GM12878 (cell line): ENCODE results near the gene IL6R. TPM values are rescaled to one million over a fixed set of nuclear protein-coding genes. Genes with fewer than 3 reads are reported as not detected.

Experiments used
- ASH2L ChIP-seq: fragments of 300-600, 200-600 bp; sonication (generic); IDR thresholded peaks from 2 replicates; pipeline ENCODE4 v1.6.1; 2017; ENCODE audit warnings: low read depth, mild to moderate bottlenecking, borderline replicate concordance
- ATF2 ChIP-seq: IDR thresholded peaks from 2 replicates; pipeline ENCODE4 v1.6.1; 2012; ENCODE audit warnings: low read length, inconsistent platforms
- CREM ChIP-seq: IDR thresholded peaks from 2 replicates; pipeline ENCODE4 v1.6.1; 2014; ENCODE audit warnings: antibody characterized with exemption, low read depth
- ESRRA ChIP-seq: IDR thresholded peaks from 2 replicates; pipeline ENCODE4 v1.6.1; 2012; ENCODE audit warnings: mild to moderate bottlenecking, low read length, improper control_type of control experiment
- IKZF1 ChIP-seq: fragments of 450-650 bp; conservative IDR thresholded peaks from 2 replicates; pipeline ENCODE4 v1.6.1; 2017; ENCODE audit warnings: antibody characterized with exemption, mild to moderate bottlenecking
- IKZF2 ChIP-seq, 2 experiments: fragments of 450-650 bp; IDR thresholded peaks; 2 replicates each; pipeline ENCODE4 v1.6.1; 2017; ENCODE audit warnings: mild to moderate bottlenecking in 2 of 2, moderate library complexity in 2 of 2
- NFYB ChIP-seq: IDR thresholded peaks from 2 replicates; pipeline ENCODE4 v1.6.1; 2011; ENCODE audit warnings: low read depth, mild to moderate bottlenecking, low read length, improper control_type of control experiment, moderate library complexity; ENCODE audit not compliant: insufficient read depth
- NR2F1 ChIP-seq: fragments of 450-650 bp; conservative IDR thresholded peaks from 2 replicates; pipeline ENCODE4 v1.6.1; 2017; ENCODE audit warnings: mild to moderate bottlenecking
- POU2F2 ChIP-seq: IDR thresholded peaks from 3 replicates; pipeline ENCODE4 v1.6.1; 2011; ENCODE audit warnings: low read depth, mild to moderate bottlenecking, low read length, borderline replicate concordance
- RB1 ChIP-seq: fragments of 450-650 bp; formaldehyde crosslinking; IDR thresholded peaks from 2 replicates; pipeline ENCODE4 v1.6.1; 2017; ENCODE audit warnings: mild to moderate bottlenecking, borderline replicate concordance
- REST ChIP-seq: IDR thresholded peaks from 2 replicates; pipeline ENCODE4 v1.6.1; 2012; ENCODE audit warnings: mild to moderate bottlenecking, low read depth, low read length
- SIX5 ChIP-seq: IDR thresholded peaks from 2 replicates; pipeline ENCODE4 v1.6.1; 2011; ENCODE audit warnings: mild to moderate bottlenecking, low read depth, low read length, moderate library complexity; ENCODE audit not compliant: severe bottlenecking
- SMAD5 ChIP-seq: IDR thresholded peaks from 2 replicates; pipeline ENCODE4 v1.6.1; 2016; ENCODE audit warnings: antibody characterized with exemption, low read depth
- SMC3 ChIP-seq: IDR thresholded peaks from 2 replicates; pipeline ENCODE4 v1.6.1; 2011; ENCODE audit warnings: low read length, improper control_type of control experiment, borderline replicate concordance
- TBL1XR1 ChIP-seq: IDR thresholded peaks from 2 replicates; pipeline ENCODE4 v1.6.1; 2012; ENCODE audit warnings: low read depth, low read length, improper control_type of control experiment
- ZNF207 ChIP-seq: fragments of 450-650 bp; IDR thresholded peaks from 2 replicates; pipeline ENCODE4 v1.6.1; 2014; ENCODE audit warnings: antibody characterized with exemption, mild to moderate bottlenecking, borderline replicate concordance
- polyA plus RNA-seq, 11 experiments: library from polyadenylated mRNA; depleted of rRNA in 4 of 11; unstranded in 6 of 11; stranded (reverse) in 5 of 11; fragments of >200 nt; fragmentation: Nextera tagmentation in 4 of 11; fragmentation: Illumina TruSeq in 1 of 11; extraction: Ambion mirVana in 4 of 11; extraction: Trizol in 1 of 11; gene quantifications; 1 replicate in 1 of 11; 2 replicates in 10 of 11; pipeline versions ENCODE4 v1.2.1 to v1.2.3, GENCODE V29; 2011 to 2016; ENCODE audit warnings: inconsistent platforms in 2 of 11, missing spikeins in 2 of 11, low read depth in 1 of 11
- total RNA-seq, 4 experiments: library from RNA; depleted of rRNA in 3 of 4; stranded (reverse); fragments of >200 nt in 3 of 4; fragmentation: Illumina TruSeq in 1 of 4; extraction: Trizol in 1 of 4; gene quantifications; 2 replicates each; pipeline versions ENCODE4 v1.2.1 to v1.2.3, GENCODE V29; 2013 to 2021
- TF ChIP-seq, protein P1 (sequence below): fragments of 450-650 bp; formaldehyde crosslinking; IDR thresholded peaks from 2 replicates; pipeline ENCODE4 v1.4.0; 2022; ENCODE audit warnings: mild to moderate bottlenecking, moderate library complexity
- TF ChIP-seq, protein P2 (sequence below): fragments of 450-650 bp; IDR thresholded peaks from 2 replicates; pipeline ENCODE4 v1.6.1; 2017; ENCODE audit warnings: borderline replicate concordance
- TF ChIP-seq, protein P3 (sequence below): IDR thresholded peaks from 2 replicates; pipeline ENCODE4 v1.6.1; 2011; ENCODE audit warnings: low read depth, mild to moderate bottlenecking, low read length, moderate library complexity, borderline replicate concordance; ENCODE audit errors: extremely low read depth

Gene IL6R
- total and polyA plus RNA-seq, 10 of the 15 experiments (the other 5 are each of a cell fraction or from before 2014, with no cell fraction given): 1.9 to 43.4 (median 17.5) TPM

- TF ChIP-seq, protein P1, sequence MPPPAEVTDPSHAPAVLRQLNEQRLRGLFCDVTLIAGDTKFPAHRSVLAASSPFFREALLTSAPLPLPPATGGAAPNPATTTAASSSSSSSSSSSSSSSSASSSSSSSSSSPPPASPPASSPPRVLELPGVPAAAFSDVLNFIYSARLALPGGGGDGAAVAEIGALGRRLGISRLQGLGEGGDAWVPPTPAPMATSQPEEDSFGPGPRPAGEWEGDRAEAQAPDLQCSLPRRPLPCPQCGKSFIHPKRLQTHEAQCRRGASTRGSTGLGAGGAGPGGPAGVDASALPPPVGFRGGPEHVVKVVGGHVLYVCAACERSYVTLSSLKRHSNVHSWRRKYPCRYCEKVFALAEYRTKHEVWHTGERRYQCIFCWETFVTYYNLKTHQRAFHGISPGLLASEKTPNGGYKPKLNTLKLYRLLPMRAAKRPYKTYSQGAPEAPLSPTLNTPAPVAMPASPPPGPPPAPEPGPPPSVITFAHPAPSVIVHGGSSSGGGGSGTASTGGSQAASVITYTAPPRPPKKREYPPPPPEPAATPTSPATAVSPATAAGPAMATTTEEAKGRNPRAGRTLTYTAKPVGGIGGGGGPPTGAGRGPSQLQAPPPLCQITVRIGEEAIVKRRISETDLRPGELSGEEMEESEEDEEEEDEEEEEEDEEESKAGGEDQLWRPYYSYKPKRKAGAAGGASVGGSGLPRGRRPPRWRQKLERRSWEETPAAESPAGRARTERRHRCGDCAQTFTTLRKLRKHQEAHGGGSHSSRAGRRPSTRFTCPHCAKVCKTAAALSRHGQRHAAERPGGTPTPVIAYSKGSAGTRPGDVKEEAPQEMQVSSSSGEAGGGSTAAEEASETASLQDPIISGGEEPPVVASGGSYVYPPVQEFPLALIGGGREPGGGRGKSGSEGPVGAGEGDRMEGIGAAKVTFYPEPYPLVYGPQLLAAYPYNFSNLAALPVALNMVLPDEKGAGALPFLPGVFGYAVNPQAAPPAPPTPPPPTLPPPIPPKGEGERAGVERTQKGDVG (CRISPR knock-in tag): no peak
- peak; percentile 52 for TF ChIP-seq IKZF1
- no peak for TF ChIP-seq POU2F2
- no peak for TF ChIP-seq SIX5
- no peak for TF ChIP-seq SMAD5
- peak; percentile 55 to 69; a peak in 2 of 4 replicates for TF ChIP-seq IKZF2 (IDR thresholded peaks at IDR 0.05)
- no peak for TF ChIP-seq TBL1XR1
- TF ChIP-seq, protein P2, sequence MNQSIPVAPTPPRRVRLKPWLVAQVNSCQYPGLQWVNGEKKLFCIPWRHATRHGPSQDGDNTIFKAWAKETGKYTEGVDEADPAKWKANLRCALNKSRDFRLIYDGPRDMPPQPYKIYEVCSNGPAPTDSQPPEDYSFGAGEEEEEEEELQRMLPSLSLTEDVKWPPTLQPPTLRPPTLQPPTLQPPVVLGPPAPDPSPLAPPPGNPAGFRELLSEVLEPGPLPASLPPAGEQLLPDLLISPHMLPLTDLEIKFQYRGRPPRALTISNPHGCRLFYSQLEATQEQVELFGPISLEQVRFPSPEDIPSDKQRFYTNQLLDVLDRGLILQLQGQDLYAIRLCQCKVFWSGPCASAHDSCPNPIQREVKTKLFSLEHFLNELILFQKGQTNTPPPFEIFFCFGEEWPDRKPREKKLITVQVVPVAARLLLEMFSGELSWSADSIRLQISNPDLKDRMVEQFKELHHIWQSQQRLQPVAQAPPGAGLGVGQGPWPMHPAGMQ: no peak
- no peak for TF ChIP-seq RB1
- no peak for TF ChIP-seq ESRRA
- TF ChIP-seq, protein P3, sequence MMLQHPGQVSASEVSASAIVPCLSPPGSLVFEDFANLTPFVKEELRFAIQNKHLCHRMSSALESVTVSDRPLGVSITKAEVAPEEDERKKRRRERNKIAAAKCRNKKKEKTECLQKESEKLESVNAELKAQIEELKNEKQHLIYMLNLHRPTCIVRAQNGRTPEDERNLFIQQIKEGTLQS: no peak
- no peak for TF ChIP-seq NFYB
- TF ChIP-seq ATF2: no peak
- TF ChIP-seq ZNF207: no peak
- TF ChIP-seq ASH2L: no peak
- TF ChIP-seq REST: no peak
- no peak for TF ChIP-seq SMC3
- 0 out of 2 replicates have a peak, but pooled peaks have one; percentile 5 for TF ChIP-seq CREM
- TF ChIP-seq NR2F1: peak; percentile 94
Observed at GRCh38 chr1:154497026-154497806, 92.1 kb downstream of the IL6R start (continued).
